Activated naive CD4-positive, alpha-beta T cell treated with anti-CD3 and anti-CD28 coated beads, Interleukin-2, amount 10 ng/mL, durations not matched to agents 7 days and 5 days (primary cell): ENCODE data around the gene GNB1L.

Source experiments
- CTCF ChIA-PET: fragments of 350-600 bp; sonication (Branson Sonifier 250); formaldehyde crosslinking; loops from one replicate; lab custom pipeline; 2021; ENCODE audit warnings: antibody characterized with exemption; lab: Charles Lee
- DNase-seq: peaks from one replicate; pipeline ENCODE4 v3.0.0-alpha.2; 2020
- H3K27ac Mint-ChIP-seq: one replicate; pipeline ENCODE4 v1.8.0; 2021; ENCODE audit warnings: mild to moderate bottlenecking, moderate library complexity, mixed read lengths
- H3K27me3 Mint-ChIP-seq: one replicate; pipeline ENCODE4 v1.8.0; 2021; ENCODE audit warnings: mild to moderate bottlenecking, mixed read lengths
- H3K36me3 Mint-ChIP-seq: one replicate; pipeline ENCODE4 v1.8.0; 2021; ENCODE audit warnings: mixed read lengths
- H3K4me1 Mint-ChIP-seq: one replicate; pipeline ENCODE4 v1.8.0; 2021; ENCODE audit warnings: mixed read lengths
- H3K4me3 Mint-ChIP-seq: one replicate; pipeline ENCODE4 v1.8.0; 2021; ENCODE audit warnings: mild to moderate bottlenecking, moderate library complexity, mixed read lengths
- H3K9me3 Mint-ChIP-seq: one replicate; pipeline ENCODE4 v1.8.0; 2021; ENCODE audit warnings: mixed read lengths

The GNB1L gene

GRCh38 chr22:19763458-19764298, 91.0 kb downstream of the GNB1L start:
- Mint-ChIP-seq H3K4me3 (no peak overlapping the region), H3K27ac (no peak overlapping the region), H3K4me1 (peaks cover 25% of the 10 kb centered on the region), H3K27me3 (peaks cover 92% of the 10 kb centered on the region), H3K9me3 (no peaks in the 10 kb centered on the region), H3K36me3 (no peaks in the 10 kb centered on the region)
- no peak for DNase-seq
- CTCF ChIA-PET: interaction anchor here (1.2 to 2.8 kb wide), 3 partner anchors 33 to 147 kb away, joined by 4 to 9 read pairs (median 5); partner anchors contain the start of gene GP1BB

- CTCF ChIA-PET: interaction anchor here (1.2 to 2.3 kb wide), 2 partner anchors 39 to 148 kb away, joined by 4 to 5 read pairs; partner anchors contain the start of gene GP1BB
- Mint-ChIP-seq H3K27me3 (peaks cover 92% of the 10 kb centered on the region), H3K9me3 (no peaks in the 10 kb centered on the region), H3K4me3 (no peak overlapping the region), H3K27ac (no peak overlapping the region), H3K4me1 (peaks cover 25% of the 10 kb centered on the region), H3K36me3 (no peaks in the 10 kb centered on the region)
- DNase-seq: no peak
Measured at GRCh38 chr22:19762568-19763457, 91.9 kb downstream of the GNB1L start.

GRCh38 chr22:19761725-19762567, 92.7 kb downstream of the GNB1L start:
- Mint-ChIP-seq H3K9me3 (no peaks in the 10 kb centered on the region), H3K27ac (no peak overlapping the region), H3K4me3 (no peak overlapping the region), H3K4me1 (peaks cover 24% of the 10 kb centered on the region), H3K27me3 (peaks cover 92% of the 10 kb centered on the region), H3K36me3 (no peaks in the 10 kb centered on the region)
- CTCF ChIA-PET: interaction anchor here (1.2 to 2.3 kb wide), 3 partner anchors 31 to 148 kb away, joined by 4 to 5 read pairs (median 4); partner anchors contain the start of gene GP1BB
- DNase-seq: no peak

- DNase-seq: no peak
- H3K4me1 Mint-ChIP-seq: peaks cover 29% of the 10 kb centered on the region
- no peaks in the 10 kb centered on the region for H3K9me3 Mint-ChIP-seq
- no peaks in the 10 kb centered on the region for H3K36me3 Mint-ChIP-seq
- H3K4me3 Mint-ChIP-seq: no peak overlapping the region
- CTCF ChIA-PET: interaction anchor here (1.8 kb wide), 1 partner anchor 31 kb away, joined by 4 read pairs; no protein-coding TSS in a partner anchor
- H3K27ac Mint-ChIP-seq: no peak overlapping the region
- peaks cover 95% of the 10 kb centered on the region for H3K27me3 Mint-ChIP-seq
Measured at GRCh38 chr22:19760951-19761724, 93.5 kb downstream of the GNB1L start.

- peaks cover 31% of the 10 kb centered on the region for H3K4me1 Mint-ChIP-seq
- peaks cover 97% of the 10 kb centered on the region for H3K27me3 Mint-ChIP-seq
- CTCF ChIA-PET: interaction anchor here (1.8 to 6.9 kb wide), 3 partner anchors 19 to 152 kb away, joined by 4 to 46 read pairs (median 5); no protein-coding TSS in a partner anchor
- H3K9me3 Mint-ChIP-seq: no peaks in the 10 kb centered on the region
- H3K4me3 Mint-ChIP-seq: peak within 1 kb of the TSS; percentile 55
- DNase-seq: no peak
- H3K36me3 Mint-ChIP-seq: no peaks in the 10 kb centered on the region
- H3K27ac Mint-ChIP-seq: peak within 1 kb of the TSS; percentile 62
Measured at GRCh38 chr22:19760058-19760950, 94.4 kb downstream of the GNB1L start, which contains the start of gene TBX1. Gene TBX1 (plus strand): TSS chr22:19760778. CDS start chr22:19760844, 66 bp downstream.

GRCh38 chr22:19759427-19760057, 95.1 kb downstream of the GNB1L start:
- Mint-ChIP-seq H3K27me3 (peaks cover 97% of the 10 kb centered on the region), H3K9me3 (no peaks in the 10 kb centered on the region), H3K4me3 (peak overlapping the region; percentile 55), H3K4me1 (peaks cover 28% of the 10 kb centered on the region), H3K27ac (peak overlapping the region; percentile 62), H3K36me3 (no peaks in the 10 kb centered on the region)
- CTCF ChIA-PET: interaction anchor here (1.8 to 6.9 kb wide), 3 partner anchors 20 to 153 kb away, joined by 5 to 46 read pairs (median 5); no protein-coding TSS in a partner anchor
- DNase-seq: no peak

- DNase-seq: no peak
- Mint-ChIP-seq H3K27me3 (peaks cover 97% of the 10 kb centered on the region), H3K9me3 (no peaks in the 10 kb centered on the region), H3K36me3 (no peaks in the 10 kb centered on the region), H3K27ac (no peak overlapping the region), H3K4me3 (no peak overlapping the region), H3K4me1 (peaks cover 28% of the 10 kb centered on the region)
- CTCF ChIA-PET: interaction anchor here (1.8 to 6.9 kb wide), 3 partner anchors 20 to 153 kb away, joined by 5 to 46 read pairs (median 5); no protein-coding TSS in a partner anchor
Measured at GRCh38 chr22:19758896-19759426, 95.7 kb downstream of the GNB1L start.

GRCh38 chr22:19757985-19758895, 96.4 kb downstream of the GNB1L start:
- Mint-ChIP-seq H3K4me1 (peaks cover 28% of the 10 kb centered on the region), H3K4me3 (no peak overlapping the region), H3K36me3 (no peaks in the 10 kb centered on the region), H3K27ac (no peak overlapping the region), H3K27me3 (peaks cover 97% of the 10 kb centered on the region), H3K9me3 (no peaks in the 10 kb centered on the region)
- CTCF ChIA-PET: interaction anchor here (1.8 to 6.9 kb wide), 3 partner anchors 21 to 154 kb away, joined by 5 to 46 read pairs (median 5); no protein-coding TSS in a partner anchor
- DNase-seq: no peak

- peak; percentile 33 for DNase-seq
- H3K27me3 Mint-ChIP-seq: peaks cover 97% of the 10 kb centered on the region
- H3K4me1 Mint-ChIP-seq: peaks cover 28% of the 10 kb centered on the region
- H3K4me3 Mint-ChIP-seq: peak overlapping the region; percentile 57
- H3K36me3 Mint-ChIP-seq: no peaks in the 10 kb centered on the region
- no peaks in the 10 kb centered on the region for H3K9me3 Mint-ChIP-seq
- CTCF ChIA-PET: interaction anchor here (1.0 to 6.9 kb wide), 6 partner anchors 8 to 155 kb away, joined by 3 to 46 read pairs (median 4); partner anchors contain the start of gene GP1BB
- no peak overlapping the region for H3K27ac Mint-ChIP-seq
Measured at GRCh38 chr22:19757140-19757984, 97.3 kb downstream of the GNB1L start.
